Colonic mucosa (tissue), 4 donors: ENCODE measurements around the gene DENND1A. TPM values are rescaled to one million over a fixed set of nuclear protein-coding genes. Genes with fewer than 3 reads are reported as not detected.

Experiments
- DNase-seq: peaks from one replicate; pipeline ENCODE4 v3.0.0-alpha.2; 2020
- H3K27ac ChIP-seq: fragments of 200-600 bp; one replicate; pipeline ENCODE4 v1.8.0; 2021
- H3K27me3 ChIP-seq: fragments of 200-600 bp; one replicate; pipeline ENCODE4 v1.8.0; 2021
- H3K36me3 ChIP-seq: fragments of 200-600 bp; one replicate; pipeline ENCODE4 v1.8.0; 2021
- H3K4me1 ChIP-seq: fragments of 200-600 bp; one replicate; pipeline ENCODE4 v1.8.0; 2021; ENCODE audit warnings: mild to moderate bottlenecking
- H3K4me3 ChIP-seq: fragments of 200-600 bp; one replicate; pipeline ENCODE4 v1.8.0; 2021
- H3K9ac ChIP-seq, 2 donors: one replicate each; pipeline ENCODE4 v1.7.0; 2013; ENCODE audit warnings: control low read depth in 2 of 2, low read depth in 2 of 2, low read length in 2 of 2
- H3K9me3 ChIP-seq: fragments of 200-600 bp; one replicate; pipeline ENCODE4 v1.8.0; 2021
- CTCF ChIP-seq: fragments of 200-600 bp; IDR thresholded peaks from one replicate; pipeline ENCODE4 v1.8.0; 2022; ENCODE audit warnings: antibody characterized with exemption, mild to moderate bottlenecking
- intact Hi-C: fragments of 100-400 bp; cut with DNase I; formaldehyde crosslinking; loops from one replicate; pipeline ENCODE4 v1.14.1; 2022
- total RNA-seq, 2 donors: library from RNA; stranded (reverse); fragmentation: NEBNext Ultra II Directional in 1 of 2; extraction: Animal tissue kit (Norgen Biotek cat#: 25700) in 1 of 2; gene quantifications; one replicate each; pipeline ENCODE4 v1.2.1, GENCODE V29; 2021
- donor health status: healthy.
- donor health status: DM: no; HTN: no; CAD: no.
- donor health status: DM: no; HTN: no; CAD: no.

The DENND1A gene
- total RNA-seq, 2 donors from 2014 or later: 34.3 to 39.9 TPM

- H3K4me1 ChIP-seq: no peaks in the 10 kb centered on the region
- no peak for DNase-seq
- no peaks in the 10 kb centered on the region for H3K27me3 ChIP-seq
- TF ChIP-seq CTCF: no peak
- no peaks in the 10 kb centered on the region for H3K36me3 ChIP-seq
- H3K9ac ChIP-seq: no peak overlapping the region
- H3K9me3 ChIP-seq: no peaks in the 10 kb centered on the region
- H3K4me3 ChIP-seq: no peak overlapping the region
- intact Hi-C loops: loop anchor here (10.0 kb wide), 1 partner anchor 321 kb away; no protein-coding TSS in a partner anchor
- H3K27ac ChIP-seq: no peak overlapping the region
These were observed 206.6 kb downstream of the DENND1A start for GRCh38 chr9:123723135-123723875.

- H3K9ac ChIP-seq: no peak overlapping the region
- intact Hi-C loops: loop anchor here (10.0 kb wide), 1 partner anchor 322 kb away; no protein-coding TSS in a partner anchor
- H3K4me3 ChIP-seq: no peak overlapping the region
- DNase-seq: no peak
- no peak overlapping the region for H3K27ac ChIP-seq
- no peak for TF ChIP-seq CTCF
- no peaks in the 10 kb centered on the region for H3K27me3 ChIP-seq
- H3K9me3 ChIP-seq: no peaks in the 10 kb centered on the region
- H3K36me3 ChIP-seq: no peaks in the 10 kb centered on the region
- no peaks in the 10 kb centered on the region for H3K4me1 ChIP-seq
These were observed 207.5 kb downstream of the DENND1A start for GRCh38 chr9:123722378-123722777.

- TF ChIP-seq CTCF: no peak
- Histone ChIP-seq H3K9ac (no peak overlapping the region), H3K27ac (no peak overlapping the region), H3K4me1 (no peaks in the 10 kb centered on the region), H3K27me3 (no peaks in the 10 kb centered on the region), H3K9me3 (no peaks in the 10 kb centered on the region), H3K36me3 (no peaks in the 10 kb centered on the region), H3K4me3 (no peak overlapping the region)
- no peak for DNase-seq
- intact Hi-C loops: no loop called here
These were observed 211.7 kb downstream of the DENND1A start for GRCh38 chr9:123718188-123718587.

- Histone ChIP-seq H3K27ac (no peak overlapping the region), H3K9ac (no peak overlapping the region), H3K36me3 (no peaks in the 10 kb centered on the region), H3K9me3 (no peaks in the 10 kb centered on the region), H3K27me3 (no peaks in the 10 kb centered on the region), H3K4me3 (no peak overlapping the region), H3K4me1 (no peaks in the 10 kb centered on the region)
- no peak for TF ChIP-seq CTCF
- DNase-seq: no peak
- intact Hi-C loops: no loop called here
These were observed 212.2 kb downstream of the DENND1A start for GRCh38 chr9:123717581-123718175.

GRCh38 chr9:123716339-123716945, 213.5 kb downstream of the DENND1A start:
- Histone ChIP-seq H3K36me3 (no peaks in the 10 kb centered on the region), H3K4me3 (no peak overlapping the region), H3K4me1 (no peaks in the 10 kb centered on the region), H3K27ac (no peak overlapping the region), H3K9me3 (no peaks in the 10 kb centered on the region), H3K9ac (no peak overlapping the region), H3K27me3 (no peaks in the 10 kb centered on the region)
- DNase-seq: no peak
- no peak for TF ChIP-seq CTCF
- intact Hi-C loops: no loop called here
